Measurements from ENCODE around the gene ANKRD42.

ANKRD42 gene

GRCh38 chr11:83158357-83158786 is 35.1 kb upstream of the ANKRD42 start (continued):
- no peak for TF ChIP-seq ZNF138 (tag by site-specific recombination; IDR thresholded peaks at IDR 0.05; ENCODE audit: borderline replicate concordance)
- no peak for TF ChIP-seq HOXA7 (CRISPR knock-in tag; IDR thresholded peaks at IDR 0.05; ENCODE audit: borderline replicate concordance)
- peak; percentile 44; the same call in 1 of the 2 replicates for TF ChIP-seq SCRT2 (tag by site-specific recombination; IDR thresholded peaks at IDR 0.05)
- no peak for TF ChIP-seq ZNF571 (tag by site-specific recombination; IDR thresholded peaks at IDR 0.05)
- no peak for TF ChIP-seq ZNF423 (tag by site-specific recombination; IDR thresholded peaks at IDR 0.05)
- no peak for TF ChIP-seq ZBTB10 (tag by site-specific recombination; IDR thresholded peaks at IDR 0.05)
- no peak for TF ChIP-seq ZNF10 (tag by site-specific recombination; IDR thresholded peaks at IDR 0.05)
- no peak for TF ChIP-seq GLI2 (tag by site-specific recombination; IDR thresholded peaks at IDR 0.05; ENCODE audit: borderline replicate concordance, low read depth)
- TF ChIP-seq ZBTB48 (tag by site-specific recombination; IDR thresholded peaks at IDR 0.05), result no peak

DNA sequence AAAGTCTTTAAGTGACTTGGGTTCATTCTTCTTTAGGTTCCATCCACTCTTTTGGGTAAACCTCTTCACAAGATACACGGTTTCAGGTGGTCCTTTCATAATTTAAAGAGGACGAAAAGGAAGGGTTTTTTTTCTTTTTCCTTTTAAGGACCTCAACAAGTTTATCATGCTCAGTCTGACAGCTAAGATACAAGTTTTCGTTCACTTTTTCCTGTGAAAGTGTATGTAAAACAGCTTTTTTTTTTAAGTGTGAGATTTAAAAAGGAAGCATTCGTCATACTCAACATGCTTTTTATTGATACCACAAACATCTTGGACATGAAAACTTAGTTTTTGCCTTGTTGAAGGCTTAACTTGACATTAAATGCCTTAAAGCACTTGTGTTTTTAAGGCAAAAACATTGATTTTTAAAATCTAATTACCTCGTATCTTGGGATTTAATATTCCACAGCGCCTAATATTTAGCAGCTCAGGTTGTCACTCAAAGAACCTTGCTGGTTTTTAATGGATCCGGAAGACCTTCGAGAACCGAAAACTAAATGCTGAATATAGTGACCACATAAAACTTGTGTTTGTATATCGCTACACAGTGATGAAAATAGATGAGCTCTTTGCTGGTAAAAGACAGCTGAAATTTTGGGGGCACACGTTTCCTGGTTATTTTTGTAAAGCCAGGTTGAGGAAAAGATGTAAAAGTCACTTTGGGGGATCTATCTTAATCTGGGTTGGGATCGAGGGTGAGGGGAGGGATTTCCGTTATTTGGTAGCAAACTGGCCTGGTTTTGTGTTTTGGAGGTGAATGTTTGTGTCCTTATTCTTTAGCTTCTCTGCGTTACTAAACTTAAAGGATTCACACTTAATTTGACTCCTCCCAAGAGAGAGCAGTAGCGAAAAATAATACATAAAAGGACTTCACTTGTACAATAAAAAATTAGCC is 34.3 kb upstream of the ANKRD42 start:
- Histone ChIP-seq H3K9me3 (ENCODE audit: control insufficient read depth, insufficient read depth, low read depth, low read length) (no peaks in the 10 kb centered on the region), H3K27ac (ENCODE audit: extremely low read depth, low read depth, low read length) (no peak overlapping the region), H3K4me3 (ENCODE audit: low read depth, low read length) (peak overlapping the region; percentile 98), H3K4me1 (ENCODE audit: control insufficient read depth, insufficient read depth, low read length) (peaks cover 5% of the 10 kb centered on the region), H3K36me3 (ENCODE audit: control insufficient read depth in 2 of 2, insufficient read depth in 1 of 2, low read length in 2 of 2) (peaks cover 0 to 41% of the 10 kb centered on the region in 2 experiments; a peak in 2 of 3 replicates)
- CTCF ChIA-PET, result interaction anchor here (0.6 to 2.2 kb wide), 5 partner anchors 9 to 474 kb away, joined by 3 to 7 read pairs (median 4); no protein-coding TSS in a partner anchor
- POLR2A ChIA-PET, result interaction anchor here (0.6 to 3.2 kb wide), 6 partner anchors 15 to 441 kb away, joined by 3 to 31 read pairs (median 5); partner anchors contain the start of genes ANKRD42, PRCP and RAB30
- peak; percentile 69 for TF ChIP-seq PRDM1 (tag by site-specific recombination; IDR thresholded peaks at IDR 0.05)
- TF ChIP-seq ZNF16 (tag by site-specific recombination; IDR thresholded peaks at IDR 0.05; ENCODE audit: low read depth), result no peak
- TF ChIP-seq, protein P1, sequence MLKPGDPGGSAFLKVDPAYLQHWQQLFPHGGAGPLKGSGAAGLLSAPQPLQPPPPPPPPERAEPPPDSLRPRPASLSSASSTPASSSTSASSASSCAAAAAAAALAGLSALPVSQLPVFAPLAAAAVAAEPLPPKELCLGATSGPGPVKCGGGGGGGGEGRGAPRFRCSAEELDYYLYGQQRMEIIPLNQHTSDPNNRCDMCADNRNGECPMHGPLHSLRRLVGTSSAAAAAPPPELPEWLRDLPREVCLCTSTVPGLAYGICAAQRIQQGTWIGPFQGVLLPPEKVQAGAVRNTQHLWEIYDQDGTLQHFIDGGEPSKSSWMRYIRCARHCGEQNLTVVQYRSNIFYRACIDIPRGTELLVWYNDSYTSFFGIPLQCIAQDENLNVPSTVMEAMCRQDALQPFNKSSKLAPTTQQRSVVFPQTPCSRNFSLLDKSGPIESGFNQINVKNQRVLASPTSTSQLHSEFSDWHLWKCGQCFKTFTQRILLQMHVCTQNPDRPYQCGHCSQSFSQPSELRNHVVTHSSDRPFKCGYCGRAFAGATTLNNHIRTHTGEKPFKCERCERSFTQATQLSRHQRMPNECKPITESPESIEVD (tag by site-specific recombination; IDR thresholded peaks at IDR 0.05), result peak; percentile 79
- TF ChIP-seq, protein P2, sequence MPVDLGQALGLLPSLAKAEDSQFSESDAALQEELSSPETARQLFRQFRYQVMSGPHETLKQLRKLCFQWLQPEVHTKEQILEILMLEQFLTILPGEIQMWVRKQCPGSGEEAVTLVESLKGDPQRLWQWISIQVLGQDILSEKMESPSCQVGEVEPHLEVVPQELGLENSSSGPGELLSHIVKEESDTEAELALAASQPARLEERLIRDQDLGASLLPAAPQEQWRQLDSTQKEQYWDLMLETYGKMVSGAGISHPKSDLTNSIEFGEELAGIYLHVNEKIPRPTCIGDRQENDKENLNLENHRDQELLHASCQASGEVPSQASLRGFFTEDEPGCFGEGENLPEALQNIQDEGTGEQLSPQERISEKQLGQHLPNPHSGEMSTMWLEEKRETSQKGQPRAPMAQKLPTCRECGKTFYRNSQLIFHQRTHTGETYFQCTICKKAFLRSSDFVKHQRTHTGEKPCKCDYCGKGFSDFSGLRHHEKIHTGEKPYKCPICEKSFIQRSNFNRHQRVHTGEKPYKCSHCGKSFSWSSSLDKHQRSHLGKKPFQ (tag by site-specific recombination; IDR thresholded peaks at IDR 0.05), result no peak
- TF ChIP-seq ZNF112 (tag by site-specific recombination; IDR thresholded peaks at IDR 0.05), result no peak
- TF ChIP-seq ZNF548 (tag by site-specific recombination; IDR thresholded peaks at IDR 0.05), result no peak
- TF ChIP-seq WT1 (tag by site-specific recombination; IDR thresholded peaks at IDR 0.05), result no peak
- no peak for TF ChIP-seq ZBTB7A (tag by site-specific recombination; IDR thresholded peaks at IDR 0.05; ENCODE audit: low read depth)
- TF ChIP-seq YY2 (tag by site-specific recombination; IDR thresholded peaks at IDR 0.05), result no peak
- no peak for TF ChIP-seq ZNF677 (tag by site-specific recombination; IDR thresholded peaks at IDR 0.05)
- no peak for TF ChIP-seq HOXA7 (CRISPR knock-in tag; IDR thresholded peaks at IDR 0.05; ENCODE audit: borderline replicate concordance)
- TF ChIP-seq ZNF664 (tag by site-specific recombination; IDR thresholded peaks at IDR 0.05), result no peak
- TF ChIP-seq HOXD13 (CRISPR knock-in tag; IDR thresholded peaks at IDR 0.05; ENCODE audit: borderline replicate concordance), result no peak
- TF ChIP-seq, protein P3, sequence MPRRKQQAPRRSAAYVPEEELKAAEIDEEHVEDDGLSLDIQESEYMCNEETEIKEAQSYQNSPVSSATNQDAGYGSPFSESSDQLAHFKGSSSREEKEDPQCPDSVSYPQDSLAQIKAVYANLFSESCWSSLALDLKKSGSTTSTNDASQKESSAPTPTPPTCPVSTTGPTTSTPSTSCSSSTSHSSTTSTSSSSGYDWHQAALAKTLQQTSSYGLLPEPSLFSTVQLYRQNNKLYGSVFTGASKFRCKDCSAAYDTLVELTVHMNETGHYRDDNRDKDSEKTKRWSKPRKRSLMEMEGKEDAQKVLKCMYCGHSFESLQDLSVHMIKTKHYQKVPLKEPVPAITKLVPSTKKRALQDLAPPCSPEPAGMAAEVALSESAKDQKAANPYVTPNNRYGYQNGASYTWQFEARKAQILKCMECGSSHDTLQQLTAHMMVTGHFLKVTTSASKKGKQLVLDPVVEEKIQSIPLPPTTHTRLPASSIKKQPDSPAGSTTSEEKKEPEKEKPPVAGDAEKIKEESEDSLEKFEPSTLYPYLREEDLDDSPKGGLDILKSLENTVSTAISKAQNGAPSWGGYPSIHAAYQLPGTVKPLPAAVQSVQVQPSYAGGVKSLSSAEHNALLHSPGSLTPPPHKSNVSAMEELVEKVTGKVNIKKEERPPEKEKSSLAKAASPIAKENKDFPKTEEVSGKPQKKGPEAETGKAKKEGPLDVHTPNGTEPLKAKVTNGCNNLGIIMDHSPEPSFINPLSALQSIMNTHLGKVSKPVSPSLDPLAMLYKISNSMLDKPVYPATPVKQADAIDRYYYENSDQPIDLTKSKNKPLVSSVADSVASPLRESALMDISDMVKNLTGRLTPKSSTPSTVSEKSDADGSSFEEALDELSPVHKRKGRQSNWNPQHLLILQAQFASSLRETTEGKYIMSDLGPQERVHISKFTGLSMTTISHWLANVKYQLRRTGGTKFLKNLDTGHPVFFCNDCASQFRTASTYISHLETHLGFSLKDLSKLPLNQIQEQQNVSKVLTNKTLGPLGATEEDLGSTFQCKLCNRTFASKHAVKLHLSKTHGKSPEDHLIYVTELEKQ (tag by site-specific recombination; IDR thresholded peaks at IDR 0.05; ENCODE audit: borderline replicate concordance), result no peak
